ENCODE results near the gene ACOT8. TPM values are rescaled to one million over a fixed set of nuclear protein-coding genes. Genes with fewer than 3 reads are reported as not detected.
"Not testable (repeated sequence)": the region's sequence is repeated elsewhere in the genome, so short reads cannot be mapped to it uniquely, and the experiment has no call there.

The ACOT8 gene
- total RNA-seq, 4 donors from 2014 or later = 27.2 to 49.8 (median 29.9) TPM

- no peak for TF ChIP-seq EP300 (IDR thresholded peaks at IDR 0.05)
- peak; percentile 50 to 74 (median 64) for TF ChIP-seq CTCF (IDR thresholded peaks at IDR 0.05)
- peak; percentile 80 for ATAC-seq
- Histone ChIP-seq H3K4me3 (no peak overlapping the region), H3K36me3 (peaks cover 0 to 72% of the 10 kb centered on the region in 2 donors), H3K9me3 (no peaks in the 10 kb centered on the region), H3K27ac (peak overlapping the region in 2 of 4 donors; percentile 37 to 46), H3K27me3 (no peaks in the 10 kb centered on the region), H3K4me1 (peaks cover 0 to 8% (median 0%) of the 10 kb centered on the region in 3 donors)
- WGBS, 2 donors (ENCODE audit: low coverage in 1 of 2) = 30% methylated on average over 4 of the region's 4 CpGs
Measured at GRCh38 chr20:45798935-45799642, 58.1 kb downstream of the ACOT8 start.

DNA sequence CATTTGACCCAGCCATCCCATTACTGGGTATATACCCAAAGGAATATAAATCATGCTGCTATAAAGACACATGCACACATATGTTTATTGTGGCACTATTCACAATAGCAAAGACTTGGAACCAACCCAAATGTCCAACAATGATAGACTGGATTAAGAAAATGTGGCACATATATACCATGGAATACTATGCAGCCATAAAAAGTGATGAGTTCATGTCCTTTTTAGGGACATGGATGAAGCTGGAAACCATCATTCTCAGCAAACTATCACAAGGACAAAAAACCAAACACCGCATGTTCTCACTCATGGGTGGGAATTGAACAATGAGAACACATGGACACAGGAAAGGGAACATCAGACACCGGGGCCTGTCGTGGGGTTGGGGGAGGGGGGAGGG, 59.2 kb downstream of the ACOT8 start:
- H3K4me3 ChIP-seq, H3K27me3 ChIP-seq, H3K27ac ChIP-seq, H3K9me3 ChIP-seq, ATAC-seq: not testable (repeated sequence)
- 87% methylated on average over 3 of the region's 3 CpGs; no CpG with 5 or more reads in 1 of the 2 donors for WGBS, 2 donors (ENCODE audit: low coverage in 1 of 2)
- peaks cover 0 to 18% (median under 1%) of the 10 kb centered on the region in 3 donors for H3K4me1 ChIP-seq
- peaks cover 0 to 69% of the 10 kb centered on the region in 2 donors for H3K36me3 ChIP-seq

DNA sequence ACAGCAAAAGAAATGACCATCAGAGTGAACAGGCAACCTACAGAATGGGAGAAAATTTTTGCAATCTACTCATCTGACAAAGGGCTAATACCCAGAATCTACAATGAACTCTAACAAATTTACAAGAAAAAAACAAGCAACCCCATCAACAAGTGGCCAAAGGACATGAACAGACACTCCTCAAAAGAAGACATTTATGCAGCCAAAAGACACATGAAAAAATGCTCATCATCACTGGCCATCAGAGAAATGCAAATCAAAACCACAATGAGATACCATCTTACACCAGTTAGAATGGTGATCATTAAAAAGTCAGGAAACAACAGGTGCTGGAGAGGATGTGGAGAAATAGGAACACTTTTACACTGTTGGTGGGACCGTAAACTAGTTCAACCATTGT, 59.7 kb downstream of the ACOT8 start:
- WGBS, 2 donors (ENCODE audit: low coverage in 1 of 2) = no CpG with 5 or more reads among the region's 1 CpG
- not testable (repeated sequence) for H3K9me3 ChIP-seq, H3K4me3 ChIP-seq, H3K27ac ChIP-seq, ATAC-seq, H3K27me3 ChIP-seq
- peaks cover 0 to 22% (median 5%) of the 10 kb centered on the region in 3 donors for H3K4me1 ChIP-seq
- peaks cover 0 to 64% of the 10 kb centered on the region in 2 donors for H3K36me3 ChIP-seq

DNA sequence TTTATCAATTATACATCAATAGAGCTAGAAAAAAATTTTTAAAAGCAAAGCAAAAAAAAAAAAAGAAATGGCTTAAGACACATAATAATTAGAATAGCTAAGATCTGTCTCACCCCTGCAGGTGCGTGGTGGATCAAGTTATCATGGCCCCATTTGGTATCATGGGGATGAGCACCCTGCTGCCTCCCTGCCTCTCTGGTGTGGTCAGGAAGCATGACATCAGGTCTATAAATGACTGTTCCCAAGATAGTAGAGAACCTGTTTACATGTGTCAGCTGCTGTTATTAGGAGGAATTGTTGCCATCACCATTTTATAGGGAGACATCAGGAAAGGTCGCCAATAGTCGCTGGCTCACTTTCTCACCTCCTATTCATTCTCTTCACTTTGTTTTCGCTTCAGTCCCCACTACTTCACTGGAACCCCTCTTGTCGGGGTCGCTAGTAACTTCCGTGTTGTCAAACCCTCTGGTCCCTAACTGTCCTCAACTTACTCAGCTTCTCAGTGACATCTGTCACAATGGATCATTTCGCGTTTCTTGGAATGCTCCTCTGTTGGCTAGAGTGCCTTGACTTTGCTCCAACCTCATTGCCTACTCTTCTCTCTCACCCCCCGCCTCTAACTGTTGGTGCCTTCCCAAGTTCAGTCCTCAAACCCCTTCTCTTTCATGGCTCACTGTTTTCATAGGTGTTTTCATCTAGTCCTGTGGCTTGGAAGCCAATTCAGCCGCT, 60.7 kb downstream of the ACOT8 start:
- TF ChIP-seq POLR2A (IDR thresholded peaks at IDR 0.05) = no peak
- no peak for TF ChIP-seq CTCF (IDR thresholded peaks at IDR 0.05)
- no peak for TF ChIP-seq POLR2AphosphoS5 (IDR thresholded peaks at IDR 0.05)
- no peak for TF ChIP-seq EP300 (IDR thresholded peaks at IDR 0.05)
- Histone ChIP-seq H3K4me1 (peaks cover 0 to 26% (median 7%) of the 10 kb centered on the region in 3 donors), H3K9me3 (no peaks in the 10 kb centered on the region), H3K36me3 (peaks cover 0 to 54% of the 10 kb centered on the region in 2 donors), H3K27me3 (no peaks in the 10 kb centered on the region), H3K4me3 (no peak overlapping the region), H3K27ac (no peak overlapping the region)
- WGBS, 2 donors (ENCODE audit: low coverage in 1 of 2) = 91 to 92% methylated on average over 11 of the region's 11 CpGs
- no peak for ATAC-seq

DNA sequence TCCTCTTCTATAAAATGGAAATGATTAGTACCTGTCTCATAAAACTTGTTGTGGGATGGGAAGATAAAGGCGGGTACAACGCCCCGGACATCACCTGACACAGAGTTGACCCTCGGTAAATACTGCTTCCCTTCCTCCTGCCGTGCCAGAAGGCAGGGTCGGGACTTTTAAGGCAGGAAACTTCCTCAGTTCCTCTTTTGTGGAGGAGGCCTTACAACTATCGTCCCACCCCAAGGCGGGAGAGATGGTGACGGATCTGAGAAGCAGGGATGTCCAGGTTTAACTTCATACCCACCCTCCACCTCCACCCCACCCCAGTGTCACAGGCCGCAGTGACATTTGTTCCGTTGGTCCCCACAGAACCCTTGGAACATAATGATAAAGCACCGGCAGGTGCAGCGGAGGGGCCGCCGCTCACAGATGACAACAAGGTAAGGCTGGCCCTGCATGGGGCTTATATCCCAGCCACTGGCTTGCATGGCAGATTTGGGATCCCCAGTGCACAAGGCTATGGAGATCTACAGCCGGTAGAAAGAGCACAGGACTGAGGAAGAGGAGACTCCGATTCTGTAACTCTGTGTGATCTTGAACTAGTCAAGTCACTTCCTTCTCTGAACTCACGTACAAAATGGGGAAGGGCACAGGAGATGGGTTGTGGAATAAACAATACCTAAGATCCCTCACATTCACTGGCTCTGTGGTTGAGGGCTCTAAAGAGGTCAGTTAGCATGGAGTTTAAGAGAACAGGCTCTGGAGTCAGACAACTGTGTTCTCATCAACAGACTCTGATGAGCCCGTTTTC, 64.7 kb downstream of the ACOT8 start:
- no peak for ATAC-seq
- no peaks in the 10 kb centered on the region for H3K27me3 ChIP-seq

More for the DNA sequence above, 64.7 kb downstream of the ACOT8 start:
- no peak for TF ChIP-seq POLR2A (IDR thresholded peaks at IDR 0.05)
- no peak for TF ChIP-seq CTCF (IDR thresholded peaks at IDR 0.05)
- no peak for TF ChIP-seq EP300 (IDR thresholded peaks at IDR 0.05)
- no peak for TF ChIP-seq POLR2AphosphoS5 (IDR thresholded peaks at IDR 0.05)
- Histone ChIP-seq H3K4me3 (peak overlapping the region; percentile 59 to 61), H3K4me1 (peaks cover 0 to 23% (median 7%) of the 10 kb centered on the region in 3 donors), H3K36me3 (peaks cover 0 to 39% of the 10 kb centered on the region in 2 donors), H3K27ac (peak overlapping the region; percentile 52 to 95 (median 88)), H3K9me3 (no peaks in the 10 kb centered on the region)
- 20 to 49% methylated on average over 5 to 9 of the region's 19 CpGs for WGBS, 2 donors (ENCODE audit: low coverage in 1 of 2)

Other genes with a start within 250 kb of the ACOT8 start
- not detected for gene WFDC10A, start 227.7 kb downstream of the ACOT8 start, total RNA-seq
- gene WFDC9, start 226.1 kb downstream of the ACOT8 start, total RNA-seq = not detected
- gene WFDC11, start 187.2 kb downstream of the ACOT8 start, total RNA-seq = not detected
- gene WFDC13, start 155.4 kb downstream of the ACOT8 start, total RNA-seq = not detected
- gene WFDC10B, start 152.4 kb downstream of the ACOT8 start, total RNA-seq = not detected
- gene SPINT4, start 135.0 kb downstream of the ACOT8 start, total RNA-seq = not detected
- gene WFDC3, start 65.5 kb downstream of the ACOT8 start, total RNA-seq = 1 to 10 TPM in 1 of 4 donors, not detected in 3; 2.3 TPM
- 10 to 100 TPM; 21.8 to 33.3 (median 27.8) TPM for gene DNTTIP1, start 65.4 kb downstream of the ACOT8 start, total RNA-seq
- gene UBE2C, start 44.7 kb downstream of the ACOT8 start, total RNA-seq = under 1 TPM in 1 of 4 donors, not detected in 3; 0.72 TPM
- gene TNNC2, start 30.1 kb downstream of the ACOT8 start, total RNA-seq = 1 to 10 TPM in 3 of 4 donors, not detected in 1; 1.0 to 6.3 (median 1.3) TPM
- 10 to 100 TPM; 45.9 to 76.3 (median 59.7) TPM for gene SNX21, start 23.6 kb downstream of the ACOT8 start, total RNA-seq
- 1 to 10 TPM; 2.8 to 5.0 (median 4.4) TPM for gene ZSWIM3, start 222 bp upstream of the ACOT8 start, total RNA-seq
- gene ZSWIM1, start 23.8 kb upstream of the ACOT8 start, total RNA-seq = 10 to 100 TPM in 1 of 4 donors, 1 to 10 TPM in 3; 6.6 to 11.9 (median 9.1) TPM
- gene SPATA25, start 30.2 kb upstream of the ACOT8 start, total RNA-seq = 1 to 10 TPM in 3 of 4 donors, not detected in 1; 4.2 to 7.9 (median 5.1) TPM
- 10 to 100 TPM in 3 of 4 donors, 1 to 10 TPM in 1; 2.2 to 26.4 (median 17.0) TPM for gene NEURL2, start 33.8 kb upstream of the ACOT8 start, total RNA-seq
- gene CTSA, start 33.9 kb upstream of the ACOT8 start, total RNA-seq = 10 to 100 TPM; 36.4 to 73.0 (median 56.6) TPM
- gene PLTP, start 54.8 kb upstream of the ACOT8 start, total RNA-seq = 100 to 1,000 TPM in 3 of 4 donors, 10 to 100 TPM in 1; 45.6 to 456 (median 177) TPM
- 10 to 100 TPM; 21.5 to 45.3 (median 39.2) TPM for gene PCIF1, start 77.3 kb upstream of the ACOT8 start, total RNA-seq
- 10 to 100 TPM in 3 of 4 donors, 1 to 10 TPM in 1; 7.5 to 17.9 (median 16.5) TPM for gene ZNF335, start 114.8 kb upstream of the ACOT8 start, total RNA-seq
- gene MMP9, start 151.5 kb upstream of the ACOT8 start, total RNA-seq = 1 to 10 TPM in 2 of 4 donors, under 1 TPM in 1, not detected in 1; 0.15 to 3.9 (median 1.2) TPM
- gene SLC12A5, start 171.8 kb upstream of the ACOT8 start, total RNA-seq = not detected
- gene NCOA5, start 232.6 kb upstream of the ACOT8 start, total RNA-seq = 10 to 100 TPM; 26.3 to 39.8 (median 30.8) TPM